ENCODE measurements around the gene HDAC11. TPM values are rescaled to one million over a fixed set of nuclear protein-coding genes. Genes with fewer than 3 reads are reported as not detected.

The HDAC11 gene
- total RNA-seq, 1 experiment from 2014 or later: 7.0 TPM

DNA sequence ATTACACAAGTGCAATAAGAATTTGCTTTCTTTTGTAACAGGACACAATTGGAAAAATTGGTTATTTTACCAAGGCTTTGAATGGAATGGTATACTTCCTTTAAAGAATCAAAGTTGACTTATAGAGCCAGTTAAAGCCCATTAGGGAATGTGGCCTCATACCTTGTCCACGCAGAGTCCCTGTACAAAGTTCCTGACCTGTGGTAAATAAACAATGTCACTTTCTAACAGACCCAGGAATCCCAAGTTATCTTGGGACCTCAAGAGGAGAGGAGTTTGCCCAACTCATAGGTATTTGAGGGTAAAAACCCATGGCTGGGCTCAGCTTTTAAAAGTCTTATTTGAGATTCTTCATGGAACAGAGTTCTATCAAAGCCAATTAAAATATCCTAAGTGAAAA is 48.0 kb upstream of the HDAC11 start:
- H2BK120ac ChIP-seq (ENCODE audit: low read depth, low read length, poor library complexity, severe bottlenecking): no peak overlapping the region
- H2BK20ac ChIP-seq (ENCODE audit: low read depth, low read length, poor library complexity, severe bottlenecking): no peak overlapping the region
- no peaks in the 10 kb centered on the region for H3K23me2 ChIP-seq (ENCODE audit: insufficient read length, low read depth, low read length, poor library complexity, severe bottlenecking)
- Mint-ChIP-seq H3K27ac (no peak overlapping the region), H3K9me3 (peaks cover 3 to 6% of the 10 kb centered on the region in 2 experiments; a peak in 3 of 5 replicates), H3K4me3 (no peak overlapping the region), H3K36me3 (ENCODE audit: insufficient read depth in 1 of 3, low read depth in 3 of 3) (peaks cover 0 to 4% (median 0%) of the 10 kb centered on the region in 3 experiments; a peak in 2 of 7 replicates), H3K4me1 (peaks cover 12% of the 10 kb centered on the region in 2 experiments), H3K27me3 (ENCODE audit: low read depth) (peaks cover 4% of the 10 kb centered on the region; the same call in 1 of the 2 replicates)
- no peak overlapping the region for H2AK5ac ChIP-seq (ENCODE audit: insufficient read length, low read length)
- no CpG with 5 or more reads among the region's 1 CpG for WGBS (ENCODE audit: extremely low coverage, insufficient read length, low lambda C conversion rate)
- H4K20me1 ChIP-seq (ENCODE audit: control insufficient read depth, insufficient read depth, insufficient read length): no peaks in the 10 kb centered on the region
- H3K9ac ChIP-seq (ENCODE audit: extremely low read depth, insufficient read length, low read length): no peak overlapping the region
- no peak overlapping the region for H3K18ac ChIP-seq (ENCODE audit: insufficient read length, low read depth, low read length)
- H3K27me3 ChIP-seq (ENCODE audit: insufficient read depth, low read length): no peaks in the 10 kb centered on the region
- DNase-seq: no peak
- no peak overlapping the region for H2BK15ac ChIP-seq (ENCODE audit: low read depth, low read length)
- H3K9me3 ChIP-seq (ENCODE audit: control insufficient read depth, low read depth, low read length): no peaks in the 10 kb centered on the region
- no peak overlapping the region for H2AFZ ChIP-seq (ENCODE audit: low read length)
- H3K27ac ChIP-seq (ENCODE audit: insufficient read length, low read depth, low read length): no peak overlapping the region
- H3K4me2 ChIP-seq (ENCODE audit: insufficient read depth, insufficient read length, low read length): no peak overlapping the region
- no peaks in the 10 kb centered on the region for H3K79me2 ChIP-seq (ENCODE audit: insufficient read depth, low read length)
- no peaks in the 10 kb centered on the region for H3K4me1 ChIP-seq (ENCODE audit: insufficient read depth, low read length)
- no peak overlapping the region for H3K4ac ChIP-seq (ENCODE audit: low read depth, low read length)
- no peak overlapping the region for H2BK5ac ChIP-seq (ENCODE audit: insufficient read length, low read length)
- no peak overlapping the region for H4K5ac ChIP-seq (ENCODE audit: insufficient read length, low read depth, low read length)
- no peak overlapping the region for H4K91ac ChIP-seq (ENCODE audit: insufficient read length, low read depth, low read length)
- no peak overlapping the region for H3K23ac ChIP-seq (ENCODE audit: insufficient read length, low read depth, low read length)
- H2BK12ac ChIP-seq (ENCODE audit: insufficient read length, low read depth, low read length): no peak overlapping the region
- H3T11ph ChIP-seq (ENCODE audit: low read length): no peak overlapping the region
- TF ChIP-seq, protein P1, sequence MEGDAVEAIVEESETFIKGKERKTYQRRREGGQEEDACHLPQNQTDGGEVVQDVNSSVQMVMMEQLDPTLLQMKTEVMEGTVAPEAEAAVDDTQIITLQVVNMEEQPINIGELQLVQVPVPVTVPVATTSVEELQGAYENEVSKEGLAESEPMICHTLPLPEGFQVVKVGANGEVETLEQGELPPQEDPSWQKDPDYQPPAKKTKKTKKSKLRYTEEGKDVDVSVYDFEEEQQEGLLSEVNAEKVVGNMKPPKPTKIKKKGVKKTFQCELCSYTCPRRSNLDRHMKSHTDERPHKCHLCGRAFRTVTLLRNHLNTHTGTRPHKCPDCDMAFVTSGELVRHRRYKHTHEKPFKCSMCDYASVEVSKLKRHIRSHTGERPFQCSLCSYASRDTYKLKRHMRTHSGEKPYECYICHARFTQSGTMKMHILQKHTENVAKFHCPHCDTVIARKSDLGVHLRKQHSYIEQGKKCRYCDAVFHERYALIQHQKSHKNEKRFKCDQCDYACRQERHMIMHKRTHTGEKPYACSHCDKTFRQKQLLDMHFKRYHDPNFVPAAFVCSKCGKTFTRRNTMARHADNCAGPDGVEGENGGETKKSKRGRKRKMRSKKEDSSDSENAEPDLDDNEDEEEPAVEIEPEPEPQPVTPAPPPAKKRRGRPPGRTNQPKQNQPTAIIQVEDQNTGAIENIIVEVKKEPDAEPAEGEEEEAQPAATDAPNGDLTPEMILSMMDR (conservative IDR thresholded peaks at IDR 0.05): no peak
- no peaks in the 10 kb centered on the region for H3K79me1 ChIP-seq (ENCODE audit: insufficient read depth, low read depth, low read length, poor library complexity, severe bottlenecking)
- no peak overlapping the region for H3K14ac ChIP-seq (ENCODE audit: insufficient read depth, low read length)
- no peak overlapping the region for H4K8ac ChIP-seq (replicated peaks; ENCODE audit: insufficient read length, low read depth, low read length)
- H3K56ac ChIP-seq (ENCODE audit: insufficient read length, low read depth, low read length): no peak overlapping the region

Measured in H9 (cell line).